NCI-H1436 (cell line): Measurements from ENCODE around the gene SPO11.

Source experiments
- DNase-seq: peaks from one replicate; lab custom pipeline; 2025; lab: John Stamatoyannopoulos, UW

SPO11 gene

DNA sequence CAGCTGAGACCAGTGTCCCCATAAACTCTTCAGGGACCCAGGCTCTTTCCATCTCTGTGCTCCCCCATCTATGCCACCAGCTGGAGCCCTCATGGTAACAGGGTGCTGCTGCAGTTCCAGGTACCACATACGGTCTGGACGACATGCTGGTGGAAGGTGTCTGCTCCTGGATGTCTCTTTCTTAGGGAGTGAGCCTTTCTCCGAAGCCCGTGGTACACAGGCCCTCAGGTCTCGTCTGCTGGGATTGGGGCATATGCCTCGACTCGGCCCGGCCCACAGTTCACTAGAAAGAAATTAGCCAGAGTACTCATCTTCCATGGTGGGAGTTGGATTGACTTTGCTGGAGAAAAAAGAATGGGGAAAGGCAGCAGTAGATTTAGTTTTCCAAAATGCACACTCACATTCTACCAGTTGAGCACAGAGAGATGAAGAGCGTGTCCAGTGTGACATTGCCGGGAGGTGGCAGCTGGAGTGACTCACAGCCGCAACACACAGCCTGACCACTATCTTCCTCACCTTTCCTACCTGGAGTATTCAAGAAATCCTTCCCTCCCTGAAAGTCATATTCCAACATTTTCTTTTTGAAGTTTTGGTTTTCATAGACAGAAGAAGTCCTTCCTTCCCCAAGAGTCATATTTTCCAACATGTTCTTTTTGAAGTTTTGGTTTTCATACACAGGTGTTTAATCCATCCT lies 18.6 kb upstream of the SPO11 start:
- DNase-seq, result no peak

DNA sequence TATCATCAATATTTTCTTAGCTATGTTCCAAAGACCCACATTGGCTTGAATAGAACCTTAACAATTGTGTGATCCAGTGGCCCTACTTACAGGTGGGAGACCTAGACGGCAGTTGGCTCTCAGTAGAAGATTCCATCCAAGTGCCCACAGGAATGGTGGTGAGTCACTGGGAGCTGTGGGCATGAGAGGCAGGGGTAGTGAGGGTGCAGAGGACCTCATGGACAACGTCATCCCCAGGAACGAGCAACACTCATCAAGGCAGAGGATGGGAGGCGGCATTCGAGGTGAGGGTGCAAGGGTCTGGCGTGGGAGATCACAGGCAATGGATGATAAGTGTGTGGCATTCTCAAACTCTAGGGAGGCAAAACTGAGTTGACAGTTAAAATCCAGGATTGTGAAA lies 17.5 kb upstream of the SPO11 start:
- no peak for DNase-seq

DNA sequence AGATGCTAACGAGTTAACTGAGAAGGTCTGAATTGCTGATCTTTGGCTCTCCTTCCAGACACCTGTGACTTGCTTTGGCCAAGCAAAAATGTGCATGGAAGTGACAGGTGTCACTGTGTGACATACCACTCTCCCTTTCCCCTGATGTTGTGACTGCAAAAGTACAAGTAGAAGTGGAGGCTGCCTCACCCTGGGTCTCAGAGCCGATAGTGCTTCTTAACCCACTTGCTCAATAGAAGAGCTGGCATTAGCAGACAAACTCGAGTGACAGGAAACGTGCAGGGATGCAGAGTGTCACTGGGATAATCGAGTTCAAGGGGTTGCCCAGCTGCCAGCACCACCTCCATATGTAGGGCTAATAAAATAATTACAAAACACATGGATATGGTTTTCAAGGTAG lies 16.4 kb upstream of the SPO11 start:
- DNase-seq, result no peak

DNA sequence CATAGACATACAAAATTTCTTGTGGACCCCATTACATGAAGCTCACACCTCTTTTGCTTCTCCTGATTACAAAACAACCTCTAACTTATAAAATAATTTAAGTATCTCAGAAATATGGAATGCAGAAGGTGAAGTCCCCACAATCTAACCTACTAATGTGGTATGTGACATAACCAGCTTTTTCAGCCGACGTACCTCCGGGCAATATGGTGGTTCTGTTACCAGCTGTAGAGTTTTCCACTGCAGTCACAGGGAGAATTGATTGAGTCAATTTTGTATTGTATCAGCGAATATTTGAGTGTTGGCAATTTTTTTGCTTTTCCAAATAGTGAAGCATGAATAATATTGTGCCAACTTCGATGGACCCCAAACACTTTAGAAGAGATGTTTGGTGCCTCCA lies 15.7 kb upstream of the SPO11 start:
- DNase-seq, result no peak

DNA sequence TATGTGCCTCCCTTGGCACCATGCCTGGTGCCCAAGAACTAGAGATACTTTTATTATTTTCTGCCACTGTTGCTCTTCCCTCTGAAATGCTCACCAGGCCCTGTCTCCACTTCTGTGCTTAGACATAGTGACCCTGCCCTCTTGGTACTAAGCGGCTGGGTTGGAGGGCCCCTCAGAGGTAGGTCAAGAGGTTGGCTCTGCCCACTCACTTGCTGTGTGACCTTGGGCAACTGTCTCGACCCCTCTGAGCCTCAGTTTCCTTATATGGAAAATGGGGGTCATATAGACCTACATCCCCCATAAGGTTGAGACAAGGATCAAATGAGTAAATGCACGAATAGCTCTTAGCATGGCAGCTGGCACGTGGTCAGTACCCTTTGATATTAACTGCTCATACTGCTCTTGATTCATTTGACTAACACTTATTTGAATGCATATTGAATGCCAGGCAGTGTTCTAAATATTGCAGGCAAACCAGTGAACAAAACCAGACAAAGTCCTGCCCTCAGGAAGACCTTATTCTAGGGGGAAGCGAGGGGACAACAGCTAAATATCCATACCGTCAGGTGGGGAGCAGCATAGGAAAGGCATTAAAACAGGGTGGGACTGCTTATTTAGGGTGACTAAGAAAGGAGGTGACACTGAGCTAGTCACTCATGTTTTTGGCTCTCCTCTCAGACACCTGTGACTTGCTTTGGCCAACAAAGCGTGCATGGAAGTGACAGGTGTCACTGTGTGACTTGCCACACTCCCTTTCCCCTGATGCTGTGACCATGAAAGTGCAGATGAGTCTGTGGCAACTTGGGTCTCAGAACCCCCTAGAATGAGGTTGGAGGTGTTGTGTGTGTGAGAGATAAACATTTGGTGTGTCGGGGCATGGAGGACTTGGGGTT lies 14.3 kb upstream of the SPO11 start:
- DNase-seq, result no peak

DNA sequence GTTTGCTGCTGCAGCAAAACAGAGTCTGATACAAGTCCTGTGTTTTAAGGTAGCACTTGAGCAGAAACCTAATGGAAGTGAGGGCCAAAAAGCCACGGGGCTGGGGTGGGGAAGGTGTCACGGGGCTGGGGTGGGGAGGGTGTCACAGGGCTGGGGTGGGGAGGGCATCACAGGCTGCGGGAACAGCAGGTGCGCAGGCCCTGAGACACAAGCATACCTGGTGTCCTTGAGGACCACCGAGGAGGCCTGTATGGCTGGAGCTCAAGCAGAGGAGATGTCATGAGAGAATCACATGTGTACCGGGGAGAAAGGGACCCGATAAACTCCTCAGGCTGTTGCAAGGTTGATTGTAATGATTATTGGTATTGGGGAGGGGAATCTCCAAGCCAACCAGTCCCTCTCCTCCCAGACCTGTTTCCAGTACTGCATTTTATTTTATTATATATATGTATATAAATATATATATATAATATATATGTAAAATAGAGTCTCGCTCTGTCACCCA lies 13.6 kb upstream of the SPO11 start:
- DNase-seq, result no peak

DNA sequence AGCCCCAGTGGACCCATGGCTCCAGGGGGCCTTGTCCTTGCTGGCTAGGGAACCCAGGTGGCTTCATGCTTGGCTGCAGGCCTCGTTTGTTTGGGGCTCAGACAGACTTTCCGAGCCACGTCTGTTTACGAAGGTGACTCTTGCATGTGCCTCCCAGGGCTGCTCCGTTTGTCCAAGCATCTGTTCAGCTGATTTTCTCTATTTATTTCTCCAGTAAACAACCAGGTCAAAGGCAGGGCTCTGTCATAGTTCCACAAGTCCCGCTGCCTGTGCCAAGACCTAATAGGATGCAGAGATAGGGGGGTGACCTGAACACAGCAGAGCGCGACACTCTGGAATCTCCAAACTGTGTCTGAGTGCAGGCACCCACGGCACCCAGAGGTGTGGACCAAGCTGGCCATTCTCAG lies 12.8 kb upstream of the SPO11 start:
- no peak for DNase-seq

DNA sequence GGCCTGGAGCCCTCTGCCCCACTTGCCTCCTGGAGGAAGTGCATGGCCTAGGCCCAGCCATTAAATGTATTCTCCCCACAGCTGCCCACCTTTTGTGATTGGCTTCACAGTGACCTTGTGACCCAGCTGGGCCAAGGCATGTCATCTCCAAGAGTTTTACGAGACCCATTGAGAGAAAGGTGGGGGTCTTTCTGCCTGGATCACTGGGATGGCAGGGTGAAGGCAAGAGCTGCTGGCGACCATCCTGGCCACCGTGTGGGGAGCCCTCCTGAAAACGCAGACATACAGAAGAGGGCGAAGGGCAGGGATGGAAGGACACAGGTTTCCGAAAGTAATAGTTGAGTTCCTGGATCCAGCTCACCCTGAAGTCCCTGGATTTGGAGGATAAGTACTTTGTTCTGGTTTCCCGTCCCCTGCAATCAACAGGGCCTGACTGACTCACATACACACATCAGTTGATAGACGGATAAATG lies 12.3 kb upstream of the SPO11 start:
- DNase-seq, result no peak

DNA sequence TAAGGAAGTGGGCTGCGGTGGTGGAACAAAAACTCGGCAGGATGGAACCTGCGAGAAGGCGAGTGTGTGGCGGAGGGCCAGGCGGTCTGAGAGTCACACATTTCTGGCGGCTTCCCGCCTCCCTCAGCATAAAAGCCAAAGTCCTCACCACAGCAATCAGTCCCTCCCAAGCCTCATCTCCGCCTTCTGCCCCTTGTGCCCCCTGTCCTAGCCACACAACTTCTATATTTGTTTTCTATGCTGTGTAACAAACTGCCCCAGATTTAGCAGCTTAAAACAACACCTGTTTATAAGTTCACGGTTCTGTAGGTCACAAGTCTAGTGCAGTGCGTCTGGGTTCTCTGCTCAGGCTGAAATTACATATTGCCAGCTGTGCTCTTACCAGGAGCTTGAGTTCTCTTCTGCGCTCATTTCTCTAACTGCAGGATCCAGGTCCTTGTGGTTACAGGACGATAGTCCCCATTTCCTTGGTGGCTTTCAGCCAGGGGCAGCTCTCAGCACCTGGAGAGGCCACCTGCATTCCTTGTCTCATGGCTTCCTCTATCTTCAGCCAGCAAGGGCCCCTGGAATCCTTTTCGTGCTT lies 11.7 kb upstream of the SPO11 start:
- DNase-seq, result no peak

DNA sequence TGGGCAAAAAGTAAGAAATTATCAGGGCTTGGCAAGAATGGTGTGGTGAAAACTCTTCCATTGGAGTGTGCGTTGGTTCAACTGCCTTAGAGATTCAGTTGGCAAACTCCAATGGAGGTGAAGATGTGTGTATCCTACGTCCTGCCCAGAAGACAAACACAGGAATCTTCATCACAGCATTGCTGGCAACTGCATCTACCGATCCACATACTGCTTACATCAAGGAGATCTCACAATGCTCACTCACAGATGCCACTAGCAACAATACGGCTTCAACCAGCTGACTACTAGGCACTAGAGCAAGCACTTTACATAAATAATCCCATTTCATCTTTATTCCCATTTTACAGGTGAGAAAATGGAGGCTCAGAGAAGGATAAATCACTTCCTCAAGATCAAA lies 10.0 kb upstream of the SPO11 start:
- no peak for DNase-seq

DNA sequence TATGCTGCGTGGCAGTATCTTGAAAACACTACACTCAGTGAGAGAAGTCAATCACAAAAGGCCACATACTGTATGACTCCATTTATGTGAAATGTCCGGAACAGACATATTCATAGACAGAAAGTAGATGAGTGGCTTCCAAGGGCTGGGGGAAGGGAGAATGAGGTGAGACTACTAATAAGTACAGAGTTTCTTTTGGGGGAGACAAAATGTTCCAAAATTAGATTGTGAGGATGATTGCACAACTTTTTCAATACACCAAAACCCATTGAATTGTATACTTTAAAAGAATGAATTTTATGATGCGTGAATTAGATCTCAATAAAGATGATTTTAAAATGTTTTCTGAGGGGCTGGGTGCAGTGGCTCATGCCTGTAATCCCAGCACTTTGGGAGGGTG lies 9.2 kb upstream of the SPO11 start:
- no peak for DNase-seq

DNA sequence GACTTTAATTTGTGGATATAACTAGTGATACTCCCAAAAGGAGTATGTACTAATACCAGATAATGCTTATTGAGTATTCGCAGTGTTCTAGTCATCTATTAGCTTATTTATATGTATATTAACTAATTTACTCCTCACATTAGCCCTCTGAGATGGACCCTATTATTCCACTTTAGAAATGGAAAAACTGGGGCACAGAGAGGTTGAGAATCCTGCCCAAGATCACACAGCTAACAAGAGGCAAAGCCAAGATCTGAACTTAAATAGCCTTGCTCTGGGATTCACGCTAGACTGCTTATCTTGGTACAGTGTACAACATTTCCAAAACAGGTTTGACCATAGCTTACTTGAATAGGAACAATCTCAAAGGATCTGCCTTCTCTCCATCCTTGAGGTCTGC lies 8.5 kb upstream of the SPO11 start:
- DNase-seq, result no peak

DNA sequence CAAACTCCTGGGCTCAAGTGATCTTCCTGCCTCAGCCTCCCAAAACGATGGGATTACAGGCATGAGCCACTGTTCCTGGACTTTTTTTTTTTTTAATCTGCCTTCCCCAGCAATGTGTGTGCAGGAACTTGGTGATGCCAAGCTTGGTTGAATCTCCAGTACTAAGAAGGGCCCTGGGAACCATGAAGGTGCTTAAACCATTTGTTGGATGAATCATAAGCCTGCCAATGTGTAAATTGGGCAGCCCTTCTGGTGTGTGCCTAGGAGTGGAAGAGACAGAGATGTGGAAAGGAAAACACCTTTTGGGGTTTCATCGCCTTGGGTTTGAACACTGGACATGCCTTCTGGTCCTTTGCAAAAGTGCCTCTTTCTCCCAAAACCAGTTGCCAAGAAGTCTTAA lies 7.1 kb upstream of the SPO11 start:
- no peak for DNase-seq

DNA sequence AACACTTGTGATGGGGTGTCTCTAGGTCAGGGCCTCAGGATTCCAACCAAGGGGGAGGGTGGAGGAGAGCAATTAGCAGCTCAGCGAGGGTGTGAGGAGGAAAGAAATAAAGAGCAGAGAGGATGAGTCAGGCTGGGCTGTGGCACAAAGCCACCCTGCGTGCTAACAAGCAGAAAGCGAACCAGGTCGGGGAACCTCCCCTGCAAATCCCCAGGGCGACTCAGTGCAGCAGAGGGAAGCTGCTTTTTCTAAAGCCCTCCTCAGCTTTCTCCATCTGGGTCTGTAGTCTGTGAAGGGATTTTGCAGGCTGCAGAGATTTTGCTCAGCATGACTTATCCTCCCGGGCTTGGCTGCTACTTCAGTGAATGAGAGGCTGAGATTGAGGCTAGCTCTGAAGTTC lies 6.6 kb upstream of the SPO11 start:
- no peak for DNase-seq

DNA sequence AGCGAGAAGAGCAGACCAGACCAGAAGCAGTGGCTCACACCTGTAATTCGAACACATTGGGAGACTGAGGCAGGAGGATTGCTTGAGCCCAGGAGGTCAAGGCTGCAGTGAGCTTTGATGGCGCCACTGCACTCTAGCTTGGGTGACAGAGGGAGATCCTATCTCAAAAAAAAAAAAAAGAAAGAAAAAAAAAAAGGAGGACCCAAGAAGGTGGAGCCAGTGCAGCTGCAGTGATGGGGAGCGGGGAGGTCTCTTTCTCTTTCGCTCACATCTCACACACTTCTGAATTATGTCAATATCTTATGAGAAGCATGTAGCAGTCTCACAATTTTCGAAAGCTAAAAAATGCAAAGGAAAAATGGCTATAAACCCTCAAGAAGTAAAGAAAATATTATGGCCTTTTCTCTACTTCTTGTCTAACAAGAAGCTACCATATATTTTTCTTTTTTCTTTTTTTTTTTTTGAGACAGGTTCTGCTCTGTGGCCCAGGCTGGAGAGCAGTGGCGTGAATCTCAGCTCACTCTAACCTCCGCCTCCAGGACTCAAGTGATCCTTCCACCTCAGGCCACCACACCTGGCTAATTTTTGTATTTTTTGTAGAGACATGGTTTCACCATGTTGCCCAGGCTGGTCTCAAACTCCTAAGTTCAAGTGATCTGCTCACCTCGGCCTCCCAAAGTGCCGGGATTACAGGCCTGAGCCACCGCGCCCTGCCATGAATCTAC lies 3.8 kb upstream of the SPO11 start:
- no peak for DNase-seq

DNA sequence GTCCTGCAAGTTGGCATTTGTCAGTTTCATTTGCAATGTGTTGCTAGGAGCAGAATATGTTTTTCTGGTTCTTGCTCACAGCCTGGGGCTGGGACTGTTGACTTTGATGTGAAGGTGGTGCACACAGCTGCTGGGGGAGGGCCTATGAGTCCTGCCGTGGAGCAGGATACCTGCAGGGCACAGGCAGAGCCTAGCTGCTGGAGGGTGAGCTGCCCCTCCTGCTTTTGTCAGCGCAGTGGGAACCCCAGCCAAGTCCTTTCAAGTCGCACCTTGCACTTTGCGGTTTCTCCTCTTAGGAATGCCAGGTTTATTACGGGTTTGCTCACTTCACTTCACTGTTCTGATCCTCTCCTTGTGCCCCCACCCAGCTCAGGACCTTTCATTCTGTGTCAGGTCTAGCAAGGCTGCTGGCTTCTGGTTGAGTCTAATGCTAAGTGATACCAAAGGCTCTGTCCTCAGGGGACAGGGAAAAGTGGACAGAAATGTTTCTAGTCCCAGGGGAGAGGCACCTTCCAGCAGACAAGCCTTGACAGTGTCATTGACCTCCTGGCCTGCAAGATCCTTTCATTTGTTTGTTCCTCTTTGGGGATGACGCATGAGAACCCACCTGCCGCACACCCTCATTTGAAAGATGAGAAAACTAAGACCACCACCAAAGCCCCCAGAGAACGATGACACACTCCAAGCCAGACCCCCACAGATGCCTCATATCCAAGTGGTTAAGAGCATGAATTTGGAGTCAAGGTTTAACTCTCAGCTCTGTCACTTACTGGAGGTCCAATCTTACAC lies 2.7 kb upstream of the SPO11 start:
- DNase-seq, result no peak

DNA sequence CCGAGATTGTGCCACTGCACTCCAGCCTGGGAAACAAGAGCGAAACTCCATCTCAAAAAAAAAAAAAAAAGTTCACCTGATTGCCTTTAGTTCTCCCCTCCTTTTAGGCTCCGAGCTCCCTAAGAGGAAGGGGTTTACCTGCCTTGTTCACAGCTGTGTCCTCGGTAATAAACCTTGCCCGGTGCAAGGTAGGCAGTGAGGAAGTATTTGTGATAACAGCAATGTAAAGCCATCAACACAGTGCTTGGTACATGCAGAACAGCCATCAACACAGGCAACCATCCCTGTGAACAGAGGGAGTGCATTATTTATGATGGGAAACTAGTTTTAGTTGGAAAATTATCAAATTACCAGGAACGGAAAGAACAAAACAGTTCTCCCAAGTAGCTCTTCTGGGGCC lies 1.8 kb upstream of the SPO11 start:
- DNase-seq, result no peak

DNA sequence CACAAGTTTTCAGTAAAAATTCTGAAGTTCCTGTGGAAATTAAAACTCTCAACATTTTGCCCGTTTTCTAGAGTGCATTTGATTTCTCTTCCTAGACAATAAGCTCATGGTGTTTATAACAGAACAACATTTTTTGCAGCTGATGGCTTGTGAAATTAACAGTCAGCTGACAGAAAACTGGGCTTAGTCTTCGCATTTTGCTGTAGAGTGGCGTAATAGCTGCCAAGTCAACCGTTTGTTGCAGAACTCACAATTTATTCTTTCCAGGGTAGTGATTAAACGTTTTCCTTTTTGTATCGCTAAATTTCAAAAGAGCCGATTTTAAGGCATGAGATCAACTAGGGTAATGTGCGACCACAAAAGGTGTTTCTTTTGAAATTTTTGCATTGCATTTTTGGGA lies 1.4 kb downstream of the SPO11 start:
- DNase-seq, result no peak

DNA sequence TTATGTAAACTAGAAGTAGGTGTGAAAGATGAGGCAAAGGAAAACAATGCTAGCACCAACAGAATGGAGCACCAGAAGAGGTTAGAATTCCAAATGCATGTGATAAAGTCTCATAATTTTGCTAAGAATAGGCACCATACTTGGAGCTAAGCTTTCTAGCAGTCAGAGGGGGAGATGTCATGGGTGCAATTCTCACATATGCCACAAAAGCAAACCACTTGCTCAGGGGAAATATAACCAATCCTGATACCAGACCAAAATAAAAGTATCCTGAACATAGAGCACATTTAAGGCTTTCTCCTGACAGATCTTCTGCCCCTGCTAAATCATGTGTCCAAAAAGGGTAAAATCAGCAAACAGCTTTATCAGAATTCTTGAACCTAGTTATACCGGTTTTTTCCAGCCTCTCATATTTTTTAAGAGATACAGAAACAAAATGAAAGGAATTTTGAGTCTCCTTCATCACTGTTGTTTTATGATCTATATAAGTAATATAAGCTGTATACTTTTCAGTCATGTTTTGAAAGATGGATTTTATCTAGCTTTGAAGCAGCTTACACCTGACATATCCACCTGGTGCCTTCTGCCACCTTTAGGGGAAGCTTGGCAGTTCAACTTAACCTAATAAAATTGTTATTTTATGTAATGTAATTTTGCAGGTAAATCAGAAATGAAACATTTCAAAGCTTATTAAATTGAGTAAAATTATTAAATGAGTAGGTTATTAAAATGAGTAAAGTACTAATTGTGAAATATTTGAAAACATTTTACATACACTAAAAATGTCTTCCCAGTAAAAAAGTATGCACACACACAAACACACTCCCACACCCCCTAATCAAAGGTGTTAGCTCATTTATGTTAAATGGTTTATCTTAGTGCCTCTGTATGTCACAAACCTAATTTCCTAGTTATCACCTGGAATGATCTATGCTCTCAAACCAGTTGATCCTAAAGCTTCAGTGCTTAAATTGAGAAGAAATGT lies 2.8 kb downstream of the SPO11 start:
- no peak for DNase-seq

DNA sequence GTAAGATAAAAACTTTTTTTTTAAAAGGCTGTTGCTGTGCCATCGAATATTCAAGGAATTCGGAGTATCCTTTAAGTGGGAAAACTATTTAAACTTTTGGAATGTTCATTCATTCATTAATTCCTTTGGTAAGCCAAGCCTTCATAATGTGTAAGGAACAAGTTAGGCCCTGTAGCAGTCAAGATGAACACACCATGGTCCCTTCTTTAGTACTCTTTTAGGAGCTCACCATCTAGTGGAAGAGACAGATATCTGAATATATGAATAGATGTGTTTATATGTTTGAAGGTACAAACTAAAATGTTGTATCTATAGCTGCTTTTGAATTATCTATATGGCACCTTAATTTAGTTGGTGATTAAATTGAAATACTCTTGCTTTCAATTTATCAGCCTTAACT lies 5.8 kb downstream of the SPO11 start:
- DNase-seq, result no peak
